Endothelial cell of umbilical vein (primary cell): ENCODE data around the gene JAKMIP3. TPM values are rescaled to one million over a fixed set of nuclear protein-coding genes. Genes with fewer than 3 reads are reported as not detected.

ENCODE experiments used
- BruUV-seq: library from RNA; stranded (reverse); fragments of 400-500 nt; replicated peaks from 2 replicates; lab custom pipeline; 2021; lab: Mats Ljungman, UMichigan
- CTCF ChIA-PET: fragments of 300-600, 350-600 bp; sonication (Branson Sonifier 250); formaldehyde crosslinking; loops from one replicate; lab custom pipeline; 2021; ENCODE audit warnings: antibody characterized with exemption, inconsistent platforms; lab: Charles Lee
- POLR2A ChIA-PET: fragments of 300-600, 350-600 bp; sonication (Branson Sonifier 250); formaldehyde crosslinking; loops from one replicate; lab custom pipeline; 2021; ENCODE audit warnings: antibody characterized with exemption, inconsistent platforms; lab: Charles Lee
- DNase-seq: peaks from one replicate; pipeline ENCODE4 v3.0.0-alpha.2; 2011; ENCODE audit warnings: low read depth, low spot score
- FAIRE-seq: peaks from 2 replicates; lab custom pipeline; 2011; peaks lifted over from hg19 to GRCh38; lab: Jason Lieb, UNC
- H2AFZ ChIP-seq: 2 replicates; pipeline ENCODE4 v1.6.0; 2012; ENCODE audit warnings: low read depth, low read length, control low read depth, inconsistent platforms
- H3K27ac ChIP-seq: 2 replicates; pipeline ENCODE4 v1.5.1; 2011; ENCODE audit warnings: low read depth, mild to moderate bottlenecking, control low read depth, low read length, moderate library complexity; ENCODE audit not compliant: insufficient read depth
- H3K27me3 ChIP-seq, 2 experiments: 2 replicates each; pipeline versions ENCODE4 v1.6.0 to v1.6.1; 2011; ENCODE audit warnings: low read length in 2 of 2, mixed read lengths in 1 of 2; ENCODE audit not compliant: control insufficient read depth in 2 of 2, insufficient read depth in 2 of 2
- H3K36me3 ChIP-seq, 2 experiments: 2 replicates in 1 of 2; 3 replicates in 1 of 2; pipeline ENCODE4 v1.5.1; 2011; ENCODE audit warnings: low read length in 2 of 2, mild to moderate bottlenecking in 1 of 2, moderate library complexity in 1 of 2; ENCODE audit not compliant: control insufficient read depth in 2 of 2, insufficient read depth in 2 of 2; ENCODE audit errors: extremely low read depth in 1 of 2
- H3K4me1 ChIP-seq: 3 replicates; pipeline ENCODE4 v1.5.1; 2011; ENCODE audit warnings: mild to moderate bottlenecking, low read length; ENCODE audit not compliant: control insufficient read depth, insufficient read depth; ENCODE audit errors: extremely low read depth
- H3K4me2 ChIP-seq: 2 replicates; pipeline ENCODE4 v1.6.1; 2011; ENCODE audit warnings: low read length, control low read depth, mixed read lengths; ENCODE audit not compliant: insufficient read depth
- H3K4me3 ChIP-seq, 3 experiments: fragments of 200-600 bp in 1 of 3; sonication (generic), shearing (Covaris generic) in 1 of 3; replicated peaks in 1 of 3; 2 replicates each; pipeline ENCODE4 v1.5.1; 2011 to 2016; ENCODE audit warnings: control low read depth in 3 of 3, low read length in 3 of 3, mild to moderate bottlenecking in 2 of 3, inconsistent platforms in 1 of 3, low read depth in 1 of 3, moderate library complexity in 1 of 3; ENCODE audit not compliant: insufficient read depth in 1 of 3
- H3K79me2 ChIP-seq: 2 replicates; pipeline ENCODE4 v1.6.0; 2012; ENCODE audit warnings: low read length, inconsistent platforms; ENCODE audit not compliant: control insufficient read depth, insufficient read depth
- H3K9ac ChIP-seq: replicated peaks from 2 replicates; pipeline ENCODE3; 2011; ENCODE audit warnings: low read length, control low read depth; ENCODE audit not compliant: insufficient read depth; ENCODE audit errors: extremely low read depth
- H3K9me1 ChIP-seq: replicated peaks from 3 replicates; pipeline ENCODE4 v1.6.0; 2011; ENCODE audit warnings: mild to moderate bottlenecking, low read length; ENCODE audit not compliant: control insufficient read depth, insufficient read depth; ENCODE audit errors: extremely low read depth
- H3K9me3 ChIP-seq: replicated peaks from 2 replicates; pipeline ENCODE4 v1.5.1; 2012; ENCODE audit warnings: low read length, inconsistent platforms; ENCODE audit not compliant: control insufficient read depth, insufficient read depth
- H4K20me1 ChIP-seq: replicated peaks from 2 replicates; pipeline ENCODE3; 2011; ENCODE audit warnings: mild to moderate bottlenecking, low read length; ENCODE audit not compliant: control insufficient read depth, insufficient read depth; ENCODE audit errors: extremely low read depth
- CTCF ChIP-seq, 2 donors: IDR thresholded peaks; 1 replicate in 1 of 2; 2 replicates in 1 of 2; pipeline ENCODE4 v1.5.1; 2011; ENCODE audit warnings: low read length in 2 of 2, mild to moderate bottlenecking in 2 of 2, moderate library complexity in 2 of 2, control low read depth in 1 of 2, inconsistent platforms in 1 of 2, low read depth in 1 of 2; ENCODE audit not compliant: insufficient read depth in 1 of 2; ENCODE audit errors: extremely low read depth in 1 of 2
- EZH2 ChIP-seq: IDR thresholded peaks from 2 replicates; pipeline ENCODE4 v1.6.1; 2012; ENCODE audit warnings: borderline replicate concordance, low read depth, mild to moderate bottlenecking, moderate library complexity, low read length, inconsistent platforms; ENCODE audit not compliant: severe bottlenecking
- FOS ChIP-seq: IDR thresholded peaks from 2 replicates; pipeline ENCODE4 v1.6.1; 2011; ENCODE audit warnings: mild to moderate bottlenecking, low read length, moderate library complexity, borderline replicate concordance; ENCODE audit not compliant: insufficient read depth
- GATA2 ChIP-seq: IDR thresholded peaks from 2 replicates; pipeline ENCODE4 v1.7.0; 2011; ENCODE audit warnings: low read depth, mild to moderate bottlenecking, moderate library complexity, mixed read lengths, low read length; ENCODE audit not compliant: insufficient read length, insufficient read depth
- JUN ChIP-seq: IDR thresholded peaks from 2 replicates; pipeline ENCODE4 v1.6.1; 2011; ENCODE audit warnings: borderline replicate concordance, low read depth; ENCODE audit not compliant: insufficient read length, insufficient read depth
- MAX ChIP-seq: IDR thresholded peaks from 2 replicates; pipeline ENCODE4 v1.6.1; 2011; ENCODE audit not compliant: insufficient read depth, insufficient read length
- MYC ChIP-seq: IDR thresholded peaks from one replicate; pipeline ENCODE4 v1.6.1; 2011; ENCODE audit warnings: mild to moderate bottlenecking, low read depth, low read length
- POLR2A ChIP-seq: IDR thresholded peaks from 2 replicates; pipeline ENCODE4 v1.6.1; 2012; ENCODE audit warnings: low read depth, mild to moderate bottlenecking, control low read depth, low read length
- POLR2AphosphoS5 ChIP-seq: IDR thresholded peaks from 2 replicates; pipeline ENCODE4 v1.6.1; 2012; ENCODE audit warnings: low read depth, mild to moderate bottlenecking, control low read depth, low read length, moderate library complexity; ENCODE audit not compliant: insufficient read depth
- dilution Hi-C: fragments of 300-500 bp; cut with MboI; formaldehyde crosslinking; loops from one replicate; pipeline ENCODE4 v1.15.0; 2019; ENCODE audit warnings: low sequenced_read_pairs; ENCODE audit not compliant: extremely low pct_ligation_motif_present
- intact Hi-C: fragments of 100-400 bp; cut with micrococcal nuclease; formaldehyde crosslinking; loops from one replicate; pipeline ENCODE4 v1.10.0; 2022
- polyA plus RNA-seq, 4 experiments: library from polyadenylated mRNA; depleted of rRNA in 3 of 4; stranded (reverse) in 3 of 4; unstranded in 1 of 4; fragments of >200 nt; gene quantifications; 2 replicates each; pipeline versions ENCODE4 v1.2.1 to v1.2.3, GENCODE V29; 2011 to 2012; ENCODE audit warnings: missing spikeins in 1 of 4
- total RNA-seq: library from RNA; stranded (reverse); gene quantifications from 2 replicates; pipeline ENCODE4 v1.2.3, GENCODE V29; 2021

Gene JAKMIP3
- total and polyA plus RNA-seq, 2 donors (not counting 3 experiments of a cell fraction or from before 2014, with no cell fraction given) = 0.01 TPM; not detected in 1

GRCh38 chr10:132104062-132104461, 38.3 kb downstream of the JAKMIP3 start:
- Histone ChIP-seq H2AFZ (no peak overlapping the region), H3K9me3 (no peaks in the 10 kb centered on the region), H3K4me2 (no peak overlapping the region), H3K36me3 (no peaks in the 10 kb centered on the region), H3K4me3 (no peak overlapping the region), H3K27ac (no peak overlapping the region), H3K27me3 (no peaks in the 10 kb centered on the region), H3K79me2 (no peaks in the 10 kb centered on the region), H3K9me1 (no peaks in the 10 kb centered on the region), H4K20me1 (no peaks in the 10 kb centered on the region), H3K9ac (no peak overlapping the region), H3K4me1 (no peaks in the 10 kb centered on the region)
- POLR2A ChIA-PET = no interaction called here
- dilution Hi-C loops (no loop called here), intact Hi-C loops (no loop called here)
- CTCF ChIA-PET = no interaction called here
- BruUV-seq = no TSS peak
- no peak for FAIRE-seq
- DNase-seq = no peak
- no peak for TF ChIP-seq MYC
- no peak for TF ChIP-seq POLR2AphosphoS5

GRCh38 chr10:132104471-132105301, 38.9 kb downstream of the JAKMIP3 start:
- CTCF ChIA-PET = no interaction called here
- no peaks in the 10 kb centered on the region for H3K9me1 ChIP-seq
- no peaks in the 10 kb centered on the region for H3K27me3 ChIP-seq
- intact Hi-C loops (no loop called here), dilution Hi-C loops (no loop called here)
- H3K27ac ChIP-seq = no peak overlapping the region
- no peaks in the 10 kb centered on the region for H3K4me1 ChIP-seq
- FAIRE-seq (no peak), DNase-seq (no peak)
- H3K9me3 ChIP-seq = no peaks in the 10 kb centered on the region
- H3K9ac ChIP-seq = no peak overlapping the region
- no peaks in the 10 kb centered on the region for H3K36me3 ChIP-seq
- no peak overlapping the region for H3K4me2 ChIP-seq
- no peak overlapping the region for H3K4me3 ChIP-seq
- TF ChIP-seq MYC (no peak), POLR2A (no peak), CTCF (IDR thresholded peaks at IDR 0.05; ENCODE audit: extremely low read depth in 1 of 2, insufficient read depth in 1 of 2, low read depth in 1 of 2, low read length in 2 of 2) (no peak), EZH2 (no peak), FOS (no peak), JUN (no peak), POLR2AphosphoS5 (no peak), MAX (no peak), GATA2 (no peak)
- no TSS peak for BruUV-seq
- no peak overlapping the region for H2AFZ ChIP-seq
- no peaks in the 10 kb centered on the region for H4K20me1 ChIP-seq
- POLR2A ChIA-PET = no interaction called here
- no peaks in the 10 kb centered on the region for H3K79me2 ChIP-seq
